MM.1S (cell line): ENCODE data around the gene AFF4.

ENCODE experiments used
- EZH2 ChIP-seq: fragments of 300-600 bp; sonication (generic); optimal IDR thresholded peaks from 2 replicates; pipeline ENCODE3; 2017; ENCODE audit warnings: low read depth, mild to moderate bottlenecking, antibody characterized with exemption, low read length, mixed read lengths
- TF ChIP-seq, protein P1 (sequence below): fragments of 300-600 bp; sonication (generic); IDR thresholded peaks from 2 replicates; pipeline ENCODE4 v1.5.1; 2016; ENCODE audit warnings: antibody characterized with exemption, low read length, mixed read lengths

- TF ChIP-seq, protein P1, sequence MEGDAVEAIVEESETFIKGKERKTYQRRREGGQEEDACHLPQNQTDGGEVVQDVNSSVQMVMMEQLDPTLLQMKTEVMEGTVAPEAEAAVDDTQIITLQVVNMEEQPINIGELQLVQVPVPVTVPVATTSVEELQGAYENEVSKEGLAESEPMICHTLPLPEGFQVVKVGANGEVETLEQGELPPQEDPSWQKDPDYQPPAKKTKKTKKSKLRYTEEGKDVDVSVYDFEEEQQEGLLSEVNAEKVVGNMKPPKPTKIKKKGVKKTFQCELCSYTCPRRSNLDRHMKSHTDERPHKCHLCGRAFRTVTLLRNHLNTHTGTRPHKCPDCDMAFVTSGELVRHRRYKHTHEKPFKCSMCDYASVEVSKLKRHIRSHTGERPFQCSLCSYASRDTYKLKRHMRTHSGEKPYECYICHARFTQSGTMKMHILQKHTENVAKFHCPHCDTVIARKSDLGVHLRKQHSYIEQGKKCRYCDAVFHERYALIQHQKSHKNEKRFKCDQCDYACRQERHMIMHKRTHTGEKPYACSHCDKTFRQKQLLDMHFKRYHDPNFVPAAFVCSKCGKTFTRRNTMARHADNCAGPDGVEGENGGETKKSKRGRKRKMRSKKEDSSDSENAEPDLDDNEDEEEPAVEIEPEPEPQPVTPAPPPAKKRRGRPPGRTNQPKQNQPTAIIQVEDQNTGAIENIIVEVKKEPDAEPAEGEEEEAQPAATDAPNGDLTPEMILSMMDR = no peak
- no peak for TF ChIP-seq EZH2
Observed at GRCh38 chr5:132998556-132998955, 35.1 kb upstream of the AFF4 start.
